Liver (tissue), 9 donors: ENCODE results near the gene RNF182. TPM values are rescaled to one million over a fixed set of nuclear protein-coding genes. Genes with fewer than 3 reads are reported as not detected.

Experiments
- DNase-seq: peaks from one replicate; pipeline ENCODE4 v3.0.0-alpha.2; 2017; ENCODE audit warnings: low spot score
- H3K27ac ChIP-seq, 2 donors: one replicate each; pipeline ENCODE4 v1.7.0; 2013; ENCODE audit warnings: inconsistent platforms in 2 of 2, low read length in 2 of 2, control low read depth in 1 of 2, low read depth in 1 of 2, mild to moderate bottlenecking in 1 of 2
- H3K27me3 ChIP-seq, 4 donors: one replicate each; pipeline versions ENCODE4 v1.6.1 to v1.7.0; 2013; ENCODE audit warnings: low read length in 3 of 4, inconsistent platforms in 1 of 4, mild to moderate bottlenecking in 1 of 4, moderate library complexity in 1 of 4; ENCODE audit not compliant: control insufficient read depth in 4 of 4, insufficient read depth in 4 of 4
- H3K36me3 ChIP-seq, 4 donors: one replicate each; pipeline versions ENCODE4 v1.6.1 to v1.7.0; 2013; ENCODE audit warnings: low read length in 3 of 4, mild to moderate bottlenecking in 3 of 4, low read depth in 1 of 4, moderate library complexity in 1 of 4; ENCODE audit not compliant: control insufficient read depth in 4 of 4, insufficient read depth in 3 of 4
- H3K4me1 ChIP-seq, 4 donors: one replicate each; pipeline versions ENCODE4 v1.6.1 to v1.7.0; 2013; ENCODE audit warnings: low read length in 3 of 4, mild to moderate bottlenecking in 3 of 4, moderate library complexity in 1 of 4; ENCODE audit not compliant: control insufficient read depth in 4 of 4, insufficient read depth in 4 of 4
- H3K4me3 ChIP-seq, 3 donors: one replicate each; pipeline versions ENCODE4 v1.6.1 to v1.7.0; 2013; ENCODE audit warnings: low read length in 3 of 3, control low read depth in 1 of 3, low read depth in 1 of 3, mild to moderate bottlenecking in 1 of 3
- H3K9ac ChIP-seq, 2 donors: one replicate each; pipeline ENCODE4 v1.7.0; 2013; ENCODE audit warnings: low read length in 2 of 2, mild to moderate bottlenecking in 2 of 2, moderate library complexity in 2 of 2, control low read depth in 1 of 2, low read depth in 1 of 2
- H3K9me3 ChIP-seq, 4 donors: one replicate each; pipeline versions ENCODE4 v1.6.1 to v1.7.0; 2013; ENCODE audit warnings: low read length in 3 of 4; ENCODE audit not compliant: control insufficient read depth in 4 of 4
- EGR1 ChIP-seq, 2 donors: IDR thresholded peaks; 2 replicates each; pipeline ENCODE4 v1.6.1; 2016 to 2018; ENCODE audit warnings: antibody characterized with exemption in 2 of 2, low read depth in 2 of 2
- HNF4A ChIP-seq, 2 donors: conservative IDR thresholded peaks; 2 replicates each; pipeline ENCODE4 v1.6.1; 2016; ENCODE audit warnings: antibody characterized with exemption in 2 of 2, mild to moderate bottlenecking in 2 of 2
- HNF4G ChIP-seq: IDR thresholded peaks from 2 replicates; pipeline ENCODE4 v1.6.1; 2016; ENCODE audit warnings: antibody characterized with exemption
- JUND ChIP-seq, 2 donors: IDR thresholded peaks; 2 replicates each; pipeline ENCODE4 v1.6.1; 2016; ENCODE audit warnings: antibody characterized with exemption in 2 of 2
- NR2F2 ChIP-seq: IDR thresholded peaks from 2 replicates; pipeline ENCODE4 v1.6.1; 2016; ENCODE audit warnings: antibody characterized with exemption
- SP1 ChIP-seq: IDR thresholded peaks from 2 replicates; pipeline ENCODE4 v1.6.1; 2018; ENCODE audit warnings: antibody characterized with exemption, mild to moderate bottlenecking
- TAF1 ChIP-seq: conservative IDR thresholded peaks from 2 replicates; pipeline ENCODE4 v1.6.1; 2016; ENCODE audit warnings: antibody characterized with exemption, mild to moderate bottlenecking
- YY1 ChIP-seq: IDR thresholded peaks from 2 replicates; pipeline ENCODE4 v1.6.1; 2016; ENCODE audit warnings: antibody characterized with exemption, mild to moderate bottlenecking
- WGBS: extraction: QIAGEN DNeasy Blood & Tissue Kit; methylation state at CpG from one replicate; pipeline ENCODE4 v1.1.7; 2013; 5-methylcytosine and 5-hydroxymethylcytosine counted together
- polyA plus RNA-seq, 2 donors: library from polyadenylated mRNA; stranded (reverse) in 1 of 2; unstranded in 1 of 2; fragments of 200-250 nt in 1 of 2; fragments of >200 nt in 1 of 2; fragmentation: Nextera tagmentation in 1 of 2; extraction: Ambion mirVana in 1 of 2; gene quantifications; one replicate each; pipeline versions ENCODE4 v1.2.1 to v1.2.3, GENCODE V29; 2013 to 2015
- total RNA-seq, 2 donors: library from RNA; depleted of rRNA; stranded (reverse); fragments of >200 nt; gene quantifications; one replicate each; pipeline ENCODE4 v1.2.3, GENCODE V29; 2014
- TF ChIP-seq, protein P1 (sequence below): IDR thresholded peaks from 2 replicates; pipeline ENCODE4 v1.6.1; 2016; ENCODE audit warnings: antibody characterized with exemption, mild to moderate bottlenecking
- TF ChIP-seq, protein P2 (sequence below): IDR thresholded peaks from 2 replicates; pipeline ENCODE4 v1.6.1; 2016; ENCODE audit warnings: antibody characterized with exemption
- TF ChIP-seq, protein P3 (sequence below): fragments of 150-350 bp; IDR thresholded peaks from 2 replicates; pipeline ENCODE4 v1.5.1; 2017; ENCODE audit warnings: improper control_type of control experiment, low read depth, low read length; ENCODE audit not compliant: missing input control
- donor health status: healthy.
- donor health status: healthy.
- donor health status: healthy.
- donor health status: healthy.
- donor health status: healthy.

RNF182 gene
- total and polyA plus RNA-seq, 4 donors: 1.4 TPM; not detected in 3

DNA sequence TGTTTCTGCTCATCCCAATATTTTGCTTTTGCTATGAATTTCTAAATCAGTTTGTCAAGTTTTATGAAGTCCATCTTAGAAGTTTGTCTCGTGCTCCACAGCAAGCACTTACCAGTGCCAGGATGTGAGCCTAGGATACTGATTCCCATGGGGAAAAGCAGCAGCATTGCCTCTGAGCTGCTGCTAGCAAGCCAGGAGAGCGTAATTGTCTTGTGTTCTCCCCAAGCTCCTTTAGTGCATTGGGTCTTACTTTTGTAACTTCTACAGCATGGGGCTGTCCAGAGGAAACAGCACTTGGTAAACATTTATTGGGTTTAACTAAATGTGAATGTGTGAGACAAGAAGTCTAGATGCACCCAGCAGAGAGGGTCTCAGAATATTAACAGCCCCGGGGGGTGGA, 76.1 kb downstream of the RNF182 start:
- Histone ChIP-seq H3K4me1 (no peaks in the 10 kb centered on the region), H3K27me3 (peaks cover 0 to 4% (median 1%) of the 10 kb centered on the region in 4 donors), H3K4me3 (no peak overlapping the region), H3K36me3 (no peaks in the 10 kb centered on the region), H3K27ac (no peak overlapping the region), H3K9me3 (no peaks in the 10 kb centered on the region), H3K9ac (no peak overlapping the region)
- no peak for DNase-seq
- 84% methylated on average over 3 of the region's 3 CpGs for WGBS
- TF ChIP-seq, protein P1, sequence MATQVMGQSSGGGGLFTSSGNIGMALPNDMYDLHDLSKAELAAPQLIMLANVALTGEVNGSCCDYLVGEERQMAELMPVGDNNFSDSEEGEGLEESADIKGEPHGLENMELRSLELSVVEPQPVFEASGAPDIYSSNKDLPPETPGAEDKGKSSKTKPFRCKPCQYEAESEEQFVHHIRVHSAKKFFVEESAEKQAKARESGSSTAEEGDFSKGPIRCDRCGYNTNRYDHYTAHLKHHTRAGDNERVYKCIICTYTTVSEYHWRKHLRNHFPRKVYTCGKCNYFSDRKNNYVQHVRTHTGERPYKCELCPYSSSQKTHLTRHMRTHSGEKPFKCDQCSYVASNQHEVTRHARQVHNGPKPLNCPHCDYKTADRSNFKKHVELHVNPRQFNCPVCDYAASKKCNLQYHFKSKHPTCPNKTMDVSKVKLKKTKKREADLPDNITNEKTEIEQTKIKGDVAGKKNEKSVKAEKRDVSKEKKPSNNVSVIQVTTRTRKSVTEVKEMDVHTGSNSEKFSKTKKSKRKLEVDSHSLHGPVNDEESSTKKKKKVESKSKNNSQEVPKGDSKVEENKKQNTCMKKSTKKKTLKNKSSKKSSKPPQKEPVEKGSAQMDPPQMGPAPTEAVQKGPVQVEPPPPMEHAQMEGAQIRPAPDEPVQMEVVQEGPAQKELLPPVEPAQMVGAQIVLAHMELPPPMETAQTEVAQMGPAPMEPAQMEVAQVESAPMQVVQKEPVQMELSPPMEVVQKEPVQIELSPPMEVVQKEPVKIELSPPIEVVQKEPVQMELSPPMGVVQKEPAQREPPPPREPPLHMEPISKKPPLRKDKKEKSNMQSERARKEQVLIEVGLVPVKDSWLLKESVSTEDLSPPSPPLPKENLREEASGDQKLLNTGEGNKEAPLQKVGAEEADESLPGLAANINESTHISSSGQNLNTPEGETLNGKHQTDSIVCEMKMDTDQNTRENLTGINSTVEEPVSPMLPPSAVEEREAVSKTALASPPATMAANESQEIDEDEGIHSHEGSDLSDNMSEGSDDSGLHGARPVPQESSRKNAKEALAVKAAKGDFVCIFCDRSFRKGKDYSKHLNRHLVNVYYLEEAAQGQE: no peak
- no peak for TF ChIP-seq JUND (IDR thresholded peaks at IDR 0.05)

DNA sequence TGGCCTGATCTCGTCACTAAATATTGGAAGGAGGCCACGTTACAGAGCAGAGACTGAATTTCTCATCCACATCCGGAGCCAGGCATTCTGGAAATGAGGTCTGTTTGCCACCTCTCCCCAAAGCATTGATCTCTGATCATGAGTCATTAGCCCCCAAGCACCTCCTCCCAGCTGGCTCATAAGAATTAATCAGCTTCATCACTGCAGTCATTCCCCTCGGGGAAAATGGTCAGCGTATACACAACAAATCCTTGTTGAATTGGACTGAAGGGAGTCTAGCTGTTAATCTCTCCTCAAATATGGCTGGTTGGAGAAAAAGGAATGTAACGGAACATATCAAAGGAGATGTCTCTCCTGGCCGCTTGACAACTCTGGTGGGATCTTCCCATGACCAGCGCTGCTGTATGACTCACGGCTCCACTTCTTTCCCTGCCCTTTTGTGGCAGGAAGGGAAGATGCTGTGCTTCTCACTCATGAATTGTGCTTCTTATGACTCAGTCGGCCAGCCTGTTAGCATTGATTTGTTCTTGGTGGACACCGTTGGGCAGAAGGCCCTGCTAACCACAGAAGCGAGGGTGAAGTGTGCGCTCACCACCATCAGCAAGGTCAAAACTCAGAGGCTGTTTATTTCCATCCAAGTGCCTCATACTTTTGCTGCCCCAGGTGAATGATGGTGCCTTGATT, 76.7 kb downstream of the RNF182 start:
- TF ChIP-seq SP1: no peak
- TF ChIP-seq JUND (IDR thresholded peaks at IDR 0.05): no peak
- TF ChIP-seq TAF1: no peak
- TF ChIP-seq, protein P1: no peak
- no peak for TF ChIP-seq NR2F2
- TF ChIP-seq YY1: no peak
- Histone ChIP-seq H3K9ac (no peak overlapping the region), H3K27ac (no peak overlapping the region), H3K36me3 (no peaks in the 10 kb centered on the region), H3K9me3 (no peaks in the 10 kb centered on the region), H3K4me1 (no peaks in the 10 kb centered on the region), H3K4me3 (no peak overlapping the region), H3K27me3 (peaks cover 0 to 4% (median under 1%) of the 10 kb centered on the region in 4 donors)
- DNase-seq: no peak
- 83% methylated on average over 13 of the region's 13 CpGs for WGBS

DNA sequence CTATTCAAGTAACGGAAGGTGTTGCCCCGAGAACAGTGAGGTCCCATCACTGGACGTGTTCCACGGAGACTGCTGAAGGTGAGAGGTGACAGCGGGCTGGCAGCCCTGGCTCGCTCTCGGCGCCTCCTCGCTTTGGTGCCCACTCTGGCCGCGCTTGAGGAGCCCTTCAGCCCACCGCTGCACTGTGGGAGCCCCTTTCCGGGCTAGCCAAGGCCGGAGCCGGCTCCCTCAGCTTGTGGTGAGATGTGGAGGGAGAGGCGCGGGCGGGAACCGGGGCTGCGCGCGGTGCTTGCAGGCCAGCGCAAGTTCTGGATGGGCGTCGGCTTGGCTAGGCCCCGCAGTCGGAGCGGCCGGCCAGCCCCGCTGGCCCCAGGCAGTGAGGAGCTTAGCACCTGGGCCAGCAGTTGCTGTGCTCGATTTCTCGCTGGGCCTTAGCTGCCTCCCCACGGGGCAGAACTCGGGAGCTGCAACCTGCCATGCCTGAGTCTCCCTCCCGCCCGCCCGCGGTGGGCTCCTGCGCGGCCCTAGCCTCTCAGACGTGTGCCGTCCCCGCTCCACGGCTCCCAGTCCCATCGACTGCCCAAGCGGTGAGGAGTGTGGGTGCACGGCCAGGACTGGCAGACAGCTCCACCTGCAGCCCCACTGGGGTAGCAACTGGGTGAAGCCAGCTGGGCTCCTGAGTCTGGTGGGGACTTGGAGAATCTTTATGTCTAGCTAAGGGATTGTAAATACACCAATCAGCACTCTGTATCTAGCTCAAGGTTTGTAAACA, 77.6 kb downstream of the RNF182 start:
- Histone ChIP-seq H3K27ac (no peak overlapping the region), H3K9me3 (no peaks in the 10 kb centered on the region), H3K4me1 (no peaks in the 10 kb centered on the region), H3K27me3 (peaks cover 0 to 4% (median 0%) of the 10 kb centered on the region in 4 donors), H3K9ac (no peak overlapping the region), H3K36me3 (no peaks in the 10 kb centered on the region), H3K4me3 (no peak overlapping the region)
- DNase-seq: no peak
- 96% methylated on average over 46 of the region's 47 CpGs for whole genome bisulfite sequencing
- TF ChIP-seq, protein P2, sequence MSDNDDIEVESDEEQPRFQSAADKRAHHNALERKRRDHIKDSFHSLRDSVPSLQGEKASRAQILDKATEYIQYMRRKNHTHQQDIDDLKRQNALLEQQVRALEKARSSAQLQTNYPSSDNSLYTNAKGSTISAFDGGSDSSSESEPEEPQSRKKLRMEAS: no peak
- no peak for TF ChIP-seq EGR1 (IDR thresholded peaks at IDR 0.05; ENCODE audit: low read depth in 2 of 2)
- TF ChIP-seq, protein P1: no peak
- no peak for TF ChIP-seq YY1
- TF ChIP-seq HNF4G: no peak
- no peak for TF ChIP-seq HNF4A (conservative IDR thresholded peaks at IDR 0.05)
- TF ChIP-seq, protein P3, sequence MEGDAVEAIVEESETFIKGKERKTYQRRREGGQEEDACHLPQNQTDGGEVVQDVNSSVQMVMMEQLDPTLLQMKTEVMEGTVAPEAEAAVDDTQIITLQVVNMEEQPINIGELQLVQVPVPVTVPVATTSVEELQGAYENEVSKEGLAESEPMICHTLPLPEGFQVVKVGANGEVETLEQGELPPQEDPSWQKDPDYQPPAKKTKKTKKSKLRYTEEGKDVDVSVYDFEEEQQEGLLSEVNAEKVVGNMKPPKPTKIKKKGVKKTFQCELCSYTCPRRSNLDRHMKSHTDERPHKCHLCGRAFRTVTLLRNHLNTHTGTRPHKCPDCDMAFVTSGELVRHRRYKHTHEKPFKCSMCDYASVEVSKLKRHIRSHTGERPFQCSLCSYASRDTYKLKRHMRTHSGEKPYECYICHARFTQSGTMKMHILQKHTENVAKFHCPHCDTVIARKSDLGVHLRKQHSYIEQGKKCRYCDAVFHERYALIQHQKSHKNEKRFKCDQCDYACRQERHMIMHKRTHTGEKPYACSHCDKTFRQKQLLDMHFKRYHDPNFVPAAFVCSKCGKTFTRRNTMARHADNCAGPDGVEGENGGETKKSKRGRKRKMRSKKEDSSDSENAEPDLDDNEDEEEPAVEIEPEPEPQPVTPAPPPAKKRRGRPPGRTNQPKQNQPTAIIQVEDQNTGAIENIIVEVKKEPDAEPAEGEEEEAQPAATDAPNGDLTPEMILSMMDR: no peak
